Right kidney (tissue), 1 donor: Measurements from ENCODE around the gene SLC17A5.
"Not testable (repeated sequence)": the region's sequence is repeated elsewhere in the genome, so short reads cannot be mapped to it uniquely, and the experiment has no call there.

Source experiments
- DNase-seq: peaks from one replicate; pipeline ENCODE4 v3.0.0-alpha.2; 2016

The SLC17A5 gene

DNA sequence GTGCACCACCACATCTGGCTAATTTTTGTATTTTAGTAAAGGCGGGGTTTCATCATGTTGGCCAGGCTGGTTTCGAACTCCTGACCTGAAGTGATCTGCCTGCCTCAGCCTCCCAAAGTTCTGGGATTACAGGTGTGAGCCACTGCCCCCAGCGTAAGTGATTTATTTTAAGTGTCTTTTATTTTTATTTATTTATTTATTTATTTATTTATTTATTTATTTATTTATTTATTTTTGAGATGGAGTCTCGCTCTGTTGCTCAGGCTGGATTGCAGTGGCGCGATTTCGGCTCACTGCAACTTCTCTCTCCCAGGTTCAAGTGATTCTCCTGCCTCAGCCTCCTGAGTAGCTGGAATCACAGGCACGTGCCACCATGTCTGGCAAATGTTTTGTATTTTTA lies 30.3 kb downstream of the SLC17A5 start:
- DNase-seq = not testable (repeated sequence)

DNA sequence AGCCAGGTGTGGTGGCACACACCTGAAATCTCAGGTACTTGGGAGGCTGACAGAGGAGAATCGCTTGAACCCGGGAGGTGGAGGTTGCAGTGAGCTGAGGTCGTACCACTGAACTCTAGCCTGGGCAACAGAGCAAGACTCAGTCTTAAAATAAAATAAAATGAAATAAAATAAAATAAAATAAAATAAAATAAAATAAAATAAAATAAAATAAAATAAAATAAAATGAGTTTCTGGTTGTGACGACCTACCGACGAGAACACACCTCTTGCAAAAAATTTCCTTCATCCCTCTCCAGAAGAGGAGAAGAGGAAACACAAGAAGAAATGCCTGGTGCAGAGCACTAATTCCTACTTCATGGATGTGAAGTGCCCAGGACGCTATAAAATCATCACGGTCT lies 35.7 kb downstream of the SLC17A5 start:
- DNase-seq = not testable (repeated sequence)

DNA sequence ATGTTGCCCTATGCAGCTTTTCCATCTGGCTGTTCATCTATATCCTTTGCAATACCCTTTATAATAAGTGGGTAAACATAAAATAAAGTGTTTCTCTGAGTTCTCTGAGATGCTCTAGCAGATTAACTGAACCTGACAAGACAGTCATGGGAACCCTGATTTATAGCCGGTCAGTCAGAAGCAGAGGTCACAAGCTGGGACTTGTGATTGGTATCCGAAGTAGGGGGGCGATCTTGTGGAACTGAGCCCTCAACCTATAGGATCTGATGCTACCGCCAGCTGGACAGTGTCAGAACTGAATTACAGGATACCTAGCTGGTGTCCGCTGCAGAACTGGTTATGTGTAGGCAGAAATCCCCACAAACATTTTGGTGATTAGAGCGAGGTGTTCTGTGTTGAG lies 39.0 kb downstream of the SLC17A5 start:
- DNase-seq = no peak

DNA sequence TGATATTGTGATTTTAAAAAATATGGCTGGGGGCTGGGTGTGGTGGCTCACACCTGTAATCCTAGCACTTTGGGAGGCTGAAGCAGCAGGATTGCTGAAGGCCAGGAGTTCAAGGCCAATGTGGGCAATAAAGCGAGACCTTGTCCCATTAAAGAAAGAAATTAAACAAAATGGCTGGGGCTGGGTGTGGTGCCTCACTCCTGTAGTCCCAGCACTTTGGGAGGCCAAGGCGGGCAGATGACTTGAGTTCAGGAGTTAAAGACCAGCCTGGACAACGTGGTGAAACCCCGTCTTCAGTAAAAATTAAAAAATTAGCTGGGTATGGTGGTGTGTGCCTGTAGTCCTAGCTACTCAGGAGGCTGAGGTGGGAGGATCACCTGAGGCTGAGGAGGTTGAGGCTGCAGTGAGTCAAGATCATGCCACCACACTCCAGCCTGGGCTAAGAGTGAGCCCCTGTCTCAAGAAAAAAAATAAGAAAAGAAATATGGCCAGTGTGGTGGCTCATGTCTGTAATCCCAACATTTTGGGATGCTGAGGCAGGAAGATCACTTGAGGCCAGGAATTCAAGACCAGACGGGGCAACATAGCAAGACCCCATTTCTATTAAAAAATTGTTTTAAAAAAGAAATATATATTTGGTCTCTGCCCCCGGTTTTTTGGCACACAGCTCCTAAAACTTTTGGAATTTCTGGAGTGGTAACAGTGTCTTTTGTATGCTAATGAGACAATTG lies 39.8 kb downstream of the SLC17A5 start:
- no peak for DNase-seq

DNA sequence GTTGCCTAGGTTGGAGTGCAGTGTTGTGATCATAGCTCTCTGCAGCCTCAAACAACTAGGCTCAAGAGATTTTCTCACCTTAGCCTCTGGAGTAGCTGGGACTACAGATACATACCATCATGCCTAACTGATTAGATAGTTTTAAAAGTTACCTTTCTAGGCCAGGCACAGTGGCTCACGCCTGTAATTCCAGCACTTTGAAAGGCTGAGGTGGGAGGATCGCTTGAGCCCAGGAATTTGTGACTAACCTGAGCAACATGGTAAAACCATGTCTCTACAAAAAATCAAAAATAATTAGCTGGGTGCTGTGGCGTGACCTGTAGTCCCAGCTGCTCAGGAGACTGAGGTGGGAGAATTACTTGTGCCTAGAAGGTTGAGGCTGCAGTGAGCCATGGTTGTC lies 41.2 kb downstream of the SLC17A5 start:
- DNase-seq = no peak

DNA sequence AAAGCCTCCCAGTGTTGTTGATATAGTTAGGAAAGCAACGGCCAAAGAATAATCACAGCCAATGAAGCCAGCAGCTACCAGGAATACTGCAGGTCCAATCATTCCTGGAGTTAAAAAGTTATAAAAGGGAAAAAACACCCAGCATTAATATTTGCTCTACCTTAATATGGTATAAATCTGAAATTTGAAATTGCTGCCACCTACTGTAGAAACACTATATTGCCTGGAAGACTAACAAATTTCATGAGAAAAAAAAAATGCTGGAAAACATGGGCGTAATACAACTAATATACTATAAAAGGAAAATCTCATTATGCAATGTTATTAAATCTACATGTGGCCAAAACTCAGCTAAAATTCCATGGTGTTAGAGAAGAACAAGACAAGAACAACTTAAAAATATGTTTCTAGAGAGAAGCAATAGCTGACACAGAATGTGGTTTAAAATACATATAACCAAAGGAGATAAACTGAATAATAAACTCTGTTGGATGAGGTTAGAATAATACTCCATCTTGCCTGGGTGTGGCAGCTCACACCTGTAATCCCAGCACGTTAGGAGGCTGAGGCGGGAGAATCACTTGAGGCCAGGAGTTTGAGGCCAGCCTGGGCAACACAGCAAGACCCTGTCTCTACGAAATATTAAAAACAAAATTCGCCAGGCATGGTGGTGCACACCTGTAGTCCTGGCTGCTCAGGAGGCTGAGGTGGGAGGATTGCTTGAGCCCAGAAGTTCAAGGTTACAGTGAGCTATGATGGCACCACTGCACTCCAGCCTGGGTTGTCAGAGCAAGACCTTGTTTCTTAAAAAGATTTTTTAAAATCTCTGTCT lies 43.1 kb downstream of the SLC17A5 start:
- DNase-seq = peak; percentile 34

DNA sequence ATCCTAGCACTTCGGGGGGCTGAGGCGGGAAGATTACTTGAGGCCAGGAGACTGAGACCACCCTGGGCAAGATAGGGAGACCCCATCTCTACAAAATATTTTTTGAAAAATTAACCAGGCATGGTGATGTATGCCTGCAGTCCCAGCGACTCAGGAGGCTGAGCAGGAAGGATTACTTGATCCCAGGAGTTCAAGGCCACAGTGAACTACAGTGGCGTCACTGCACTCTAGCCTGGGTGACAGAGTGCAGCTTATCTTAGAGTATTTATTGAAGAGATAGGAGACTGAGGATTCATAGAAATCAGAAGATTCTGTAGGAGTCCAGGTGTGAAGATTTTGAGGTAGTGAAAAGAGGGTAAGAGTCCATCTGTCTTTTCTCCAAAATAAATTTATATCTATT lies 45.0 kb downstream of the SLC17A5 start:
- DNase-seq = no peak

DNA sequence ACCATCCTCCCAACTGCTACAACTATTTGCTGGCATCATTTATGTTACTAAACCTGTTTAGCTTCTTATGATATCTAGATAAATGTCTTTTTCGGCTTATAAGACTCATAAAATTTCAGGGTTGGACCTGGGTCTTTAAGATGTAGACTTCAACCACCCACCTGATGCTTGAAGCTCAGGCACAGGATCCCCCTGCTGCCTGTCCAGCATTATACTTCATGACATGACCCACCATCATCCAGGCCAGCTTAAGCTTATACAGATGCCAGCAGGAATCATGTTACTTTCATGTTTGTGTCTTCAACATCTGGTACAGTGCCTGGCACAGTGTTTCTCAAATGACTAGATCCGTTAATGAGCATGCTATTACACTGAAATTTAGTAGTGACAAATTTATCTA lies 47.4 kb downstream of the SLC17A5 start:
- no peak for DNase-seq

DNA sequence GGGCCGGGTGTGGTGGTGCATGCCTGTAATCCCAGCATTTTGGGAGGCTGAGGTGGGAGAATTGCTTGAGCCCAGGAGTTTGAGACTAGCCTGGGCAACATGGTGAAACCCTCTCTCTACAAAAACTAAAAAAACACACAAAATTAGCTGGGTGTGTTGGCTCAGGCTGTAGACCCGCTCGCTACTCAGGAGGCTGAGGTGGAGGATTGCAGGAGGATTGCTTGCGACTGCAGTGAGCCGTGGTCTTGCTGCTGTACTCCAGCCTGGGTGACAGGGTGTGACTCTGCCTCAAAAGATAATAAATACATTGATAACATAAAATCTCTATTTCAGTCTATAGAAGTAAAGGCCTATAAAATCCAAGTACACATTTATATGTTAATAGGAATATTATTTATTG lies 49.3 kb downstream of the SLC17A5 start:
- DNase-seq = no peak

DNA sequence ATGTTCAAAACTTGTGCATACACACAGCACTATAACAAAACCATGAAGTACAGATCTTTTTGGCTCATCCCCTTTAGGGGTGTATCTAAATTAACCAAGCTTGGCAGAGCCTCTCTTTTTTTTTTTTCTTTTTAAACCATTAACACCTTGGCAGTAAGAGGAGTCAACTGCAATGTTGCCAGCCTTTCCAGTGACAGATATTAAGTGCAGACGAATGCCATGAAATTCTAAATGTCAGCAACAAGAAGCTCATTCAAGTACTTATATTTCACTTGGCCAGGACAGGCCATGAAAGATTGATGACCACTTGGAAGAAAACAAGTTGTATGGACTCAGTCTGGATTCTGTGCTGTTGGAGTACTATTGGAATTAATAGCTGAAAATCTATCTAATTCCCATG lies 49.8 kb downstream of the SLC17A5 start:
- no peak for DNase-seq

DNA sequence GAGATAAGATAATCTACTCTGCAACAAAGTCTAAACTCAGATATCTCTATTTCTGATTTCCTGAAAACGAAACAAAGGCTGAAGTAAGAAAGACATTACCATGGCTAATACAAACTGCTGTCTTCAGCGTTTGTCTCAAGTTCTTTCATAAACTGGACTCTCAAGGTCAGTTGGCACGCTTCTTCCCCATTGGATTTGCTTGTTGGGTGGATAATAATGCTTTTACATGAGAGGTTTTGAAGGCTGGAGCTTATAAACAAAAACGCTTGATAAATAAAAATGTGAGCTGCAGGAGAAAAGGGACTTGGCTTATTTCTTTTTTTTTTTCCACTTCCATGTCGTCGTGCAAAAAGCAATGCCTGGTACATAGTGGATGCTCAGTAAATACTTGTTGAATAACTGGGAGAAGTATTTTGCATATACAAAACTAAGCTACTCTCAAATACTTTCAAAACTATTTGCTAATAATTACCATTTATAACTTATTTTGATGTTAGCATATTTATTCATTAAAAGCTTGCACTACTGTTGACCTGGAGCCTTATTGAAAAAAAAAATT lies 67.3 kb downstream of the SLC17A5 start:
- DNase-seq = no peak

DNA sequence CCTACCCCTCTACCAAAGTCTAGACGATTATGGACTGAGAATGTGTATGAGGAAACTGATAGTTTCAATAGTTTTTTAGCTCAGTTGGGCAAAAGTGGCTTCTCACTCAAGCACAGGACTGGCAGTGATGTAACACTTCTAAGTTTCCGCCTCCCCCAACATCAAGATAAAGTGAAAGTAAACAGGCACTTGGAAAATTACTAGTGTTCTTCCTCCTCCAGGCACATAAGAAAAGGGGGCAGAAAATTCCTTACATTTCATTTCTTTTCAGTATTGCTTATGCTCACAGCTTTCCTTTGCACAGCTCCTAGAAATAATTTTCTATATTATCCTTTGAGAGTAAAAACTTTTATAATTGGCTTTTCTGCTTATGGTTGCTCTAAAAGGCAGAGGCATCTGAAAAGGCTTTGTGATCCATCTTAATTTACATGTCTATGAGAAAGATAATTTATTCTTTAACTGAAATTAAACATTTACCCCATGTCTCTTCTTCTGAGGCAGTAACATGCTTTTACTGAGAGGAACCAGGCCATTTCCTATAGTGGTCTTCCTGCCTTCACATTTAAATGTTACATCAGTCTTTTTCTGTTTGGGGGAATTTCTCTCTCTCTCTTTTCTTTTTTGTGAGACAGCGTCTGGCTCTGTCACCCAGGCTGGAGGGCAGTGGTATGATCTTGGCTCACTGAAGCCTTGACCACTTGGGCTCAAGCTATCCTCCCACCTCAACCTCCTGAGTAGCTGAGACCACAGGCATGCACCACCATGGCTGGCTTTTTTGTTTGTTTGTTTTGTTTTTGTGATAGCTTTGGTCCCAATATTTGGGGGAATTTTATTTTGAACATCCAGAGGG lies 68.0 kb downstream of the SLC17A5 start:
- peak; percentile 62 for DNase-seq

DNA sequence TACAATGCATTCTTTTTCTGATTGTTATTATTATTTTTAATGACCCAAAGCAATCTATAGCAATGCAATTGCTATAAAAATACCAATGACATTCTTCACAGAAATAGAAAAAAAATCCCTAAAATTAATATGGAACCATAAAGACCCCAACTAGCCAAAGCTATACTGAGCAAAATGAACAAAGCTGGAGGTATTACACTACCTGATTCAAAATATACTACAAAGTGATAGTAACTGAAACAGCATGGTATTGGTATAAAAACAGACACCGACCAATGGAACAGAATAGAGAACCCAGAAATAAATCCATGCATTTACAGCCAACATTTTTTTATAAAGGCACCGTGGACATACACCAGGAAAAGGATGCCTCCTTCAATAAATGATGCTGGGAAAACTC lies 72.5 kb downstream of the SLC17A5 start:
- DNase-seq = no peak

DNA sequence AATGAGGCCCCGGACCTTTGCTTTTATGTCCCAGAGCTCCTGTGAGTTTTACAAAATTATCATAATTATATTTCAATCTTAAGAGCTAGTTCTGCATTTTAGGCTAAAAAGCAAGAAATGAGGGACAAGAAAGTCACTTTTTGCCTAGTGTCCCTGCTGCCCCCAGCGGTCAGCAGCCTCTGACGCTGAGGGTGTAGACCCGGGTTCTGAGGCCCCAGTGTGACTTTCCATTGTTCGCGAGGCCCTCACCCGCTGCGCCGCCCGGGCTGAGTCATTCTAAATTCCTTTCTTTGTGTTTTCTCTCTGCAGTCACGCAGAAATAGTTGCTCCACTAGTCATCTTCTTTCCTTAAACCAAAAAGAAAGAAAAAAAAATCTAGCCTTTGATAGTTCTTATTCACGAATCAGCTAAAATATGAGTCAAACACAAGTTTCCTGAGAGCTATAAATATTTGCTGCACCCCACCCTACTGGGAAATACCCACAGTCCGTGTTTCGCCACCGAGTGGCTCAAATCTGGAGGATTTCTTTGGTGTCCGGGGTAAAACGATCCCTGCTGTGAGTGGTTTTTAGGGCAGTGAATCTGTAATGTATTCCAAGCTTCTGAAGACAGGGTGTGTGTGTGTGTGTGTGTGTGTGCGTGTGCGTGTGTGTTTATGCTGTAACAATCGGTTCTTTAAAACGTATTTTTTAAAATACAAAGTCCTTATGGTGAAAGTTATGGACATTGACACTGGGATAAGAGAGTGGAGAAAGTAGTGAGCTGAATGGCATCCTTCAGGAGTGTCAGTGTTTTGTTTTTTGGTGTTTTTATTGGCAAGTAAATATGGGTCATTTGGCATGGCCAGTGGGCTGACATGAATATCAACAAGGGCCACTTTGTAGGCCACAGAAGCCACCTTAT lies 73.3 kb downstream of the SLC17A5 start:
- DNase-seq = peak; percentile 71

DNA sequence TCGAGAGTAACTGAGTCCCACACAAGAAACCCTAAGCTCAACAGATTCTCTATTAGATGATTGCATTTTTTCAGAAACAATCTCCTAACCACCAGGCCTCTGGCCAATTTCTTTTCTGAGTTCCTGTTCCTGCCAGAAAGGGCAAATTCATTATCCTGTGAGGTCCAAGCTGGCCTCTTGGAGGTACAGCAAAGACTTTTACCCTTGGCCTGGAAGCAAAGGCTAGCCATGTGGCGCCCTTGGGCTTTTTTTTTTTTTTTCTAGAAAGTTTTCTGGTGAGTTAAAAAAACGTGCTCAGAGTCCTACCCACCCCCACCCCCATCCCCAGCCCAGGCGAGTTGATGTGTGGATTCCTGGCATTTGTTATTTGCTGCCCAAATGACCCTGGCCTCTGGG lies 73.9 kb downstream of the SLC17A5 start:
- DNase-seq = no peak

DNA sequence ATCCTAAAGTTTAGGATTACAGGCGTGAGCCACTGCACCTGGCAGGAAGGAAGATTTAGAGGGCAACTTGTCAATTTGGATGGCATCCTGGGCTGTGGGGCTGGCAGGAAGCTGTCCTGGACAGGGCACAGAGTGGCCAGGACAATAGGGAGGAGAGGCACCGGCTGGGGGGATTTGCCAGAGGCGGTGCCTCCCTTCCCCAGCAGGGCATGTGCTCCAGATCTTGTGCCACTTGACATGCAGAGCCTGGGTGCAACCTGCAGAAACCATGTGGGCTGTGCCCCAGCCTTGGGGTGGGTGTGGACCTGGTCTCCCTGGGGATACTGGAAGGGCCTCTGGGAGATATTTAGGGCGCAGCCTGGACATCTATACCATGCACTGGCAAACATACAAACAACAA lies 74.4 kb downstream of the SLC17A5 start:
- DNase-seq = no peak

DNA sequence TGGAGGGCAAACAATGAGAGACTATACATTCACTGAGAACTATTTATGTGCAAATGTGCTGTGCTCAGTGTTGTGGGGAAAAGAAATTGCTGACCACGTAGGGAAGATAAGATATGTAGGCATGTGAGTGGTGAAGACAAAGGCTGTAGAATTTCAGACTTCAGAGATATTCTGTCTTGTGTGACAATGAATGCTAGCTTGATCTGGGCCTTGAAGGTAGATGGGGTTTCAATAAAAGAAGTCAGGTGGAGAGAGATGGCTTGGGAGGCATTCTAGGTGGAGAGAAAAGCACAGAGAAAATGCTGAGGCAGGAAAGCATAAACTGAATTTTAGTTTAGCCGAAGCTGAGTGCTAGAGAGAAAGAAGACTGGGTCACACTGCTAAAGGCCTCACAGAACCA lies 76.1 kb downstream of the SLC17A5 start:
- DNase-seq = no peak

DNA sequence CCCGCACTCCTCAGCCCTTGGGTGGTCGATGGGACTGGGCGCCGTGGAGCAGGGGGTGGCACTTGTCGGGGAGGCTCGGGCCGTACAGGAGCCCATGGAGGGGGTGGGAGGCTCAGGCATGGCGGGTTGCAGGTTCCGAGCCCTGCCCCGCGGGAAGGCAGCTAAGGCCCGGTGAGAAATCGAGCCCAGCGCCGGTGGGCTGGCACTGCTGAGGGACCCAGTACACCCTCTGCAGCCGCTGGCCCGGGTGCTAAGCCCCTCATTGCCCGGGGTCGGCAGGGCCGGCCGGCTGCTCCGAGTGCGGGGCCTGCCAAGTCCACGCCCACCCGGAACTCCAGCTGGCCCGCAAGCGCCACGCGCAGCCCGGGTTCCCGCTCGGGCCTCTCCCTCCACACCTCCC lies 81.3 kb downstream of the SLC17A5 start:
- not testable (repeated sequence) for DNase-seq

DNA sequence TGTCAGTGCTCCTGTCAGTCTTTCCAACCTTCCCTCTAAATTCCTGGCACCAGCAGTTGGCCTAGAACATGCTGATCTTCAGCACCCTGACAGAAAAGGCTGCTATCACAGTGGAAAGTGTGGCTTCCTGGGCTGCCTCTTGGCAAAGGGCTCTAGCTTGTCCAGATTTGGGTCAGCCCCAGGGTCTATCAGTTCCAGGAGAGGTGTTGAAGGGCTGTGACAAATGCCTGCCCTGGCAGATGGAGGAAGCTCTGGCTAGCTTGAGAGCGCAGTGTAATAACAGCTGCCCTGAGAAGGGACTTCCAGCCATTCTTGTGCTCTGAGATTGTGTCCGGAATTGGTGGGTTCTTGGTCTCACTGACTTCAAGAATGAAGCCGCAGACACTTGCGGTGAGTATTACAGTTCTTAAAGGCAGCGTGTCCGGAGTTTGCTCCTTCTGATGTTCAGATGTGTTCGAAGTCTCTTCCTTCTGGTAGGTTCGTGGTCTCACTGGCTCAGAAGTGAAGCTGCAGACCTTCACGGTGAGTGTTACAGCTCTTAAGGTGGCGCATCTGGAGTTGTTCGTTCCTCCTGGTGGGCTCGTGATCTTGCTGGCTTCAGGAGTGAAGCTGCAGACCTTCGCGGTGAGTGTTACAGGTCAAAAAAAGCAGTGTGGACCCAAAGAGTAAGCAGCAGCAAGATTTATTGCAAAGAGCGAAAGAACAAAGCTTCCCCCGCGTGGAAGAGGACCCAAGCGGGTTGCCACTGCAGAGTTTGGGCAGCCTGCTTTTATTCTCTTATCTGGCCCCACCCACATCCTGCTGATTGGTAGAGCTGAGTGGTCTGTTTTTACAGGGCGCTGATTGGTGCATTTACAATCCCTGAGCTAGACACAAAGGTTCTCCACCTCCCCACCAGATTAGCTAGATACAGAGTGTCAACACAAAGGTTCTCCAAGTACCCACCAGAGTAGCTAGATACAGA lies 82.3 kb downstream of the SLC17A5 start:
- DNase-seq = not testable (repeated sequence)

DNA sequence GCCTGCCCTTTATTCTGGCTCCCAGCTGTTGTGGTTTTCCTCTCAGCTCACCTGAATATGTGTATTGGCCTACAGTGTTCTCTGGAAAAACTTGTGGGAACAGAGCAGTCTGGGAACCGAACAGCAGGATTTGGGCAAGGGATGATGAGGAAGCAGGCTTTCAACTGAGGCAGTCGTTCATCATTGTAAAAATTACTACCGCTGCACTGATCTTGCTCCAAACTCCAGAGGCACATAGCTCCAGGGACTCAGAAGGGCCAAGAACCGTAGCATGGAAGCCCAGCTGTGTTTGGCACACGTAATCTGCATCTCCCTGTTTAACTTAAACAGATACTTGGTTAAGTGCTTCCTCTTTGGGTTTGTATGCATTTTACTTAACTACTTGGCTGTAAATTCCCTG lies 84.7 kb downstream of the SLC17A5 start:
- no peak for DNase-seq
